SIG-M5 treated with dmso at 0.1 percent for 504 hours (cell line): Measurements from ENCODE around the gene ASCC1.

Experiments used
- DNase-seq: peaks from one replicate; lab custom pipeline; 2025; ENCODE audit not compliant: unreplicated experiment; lab: John Stamatoyannopoulos, UW

ASCC1 gene

DNA sequence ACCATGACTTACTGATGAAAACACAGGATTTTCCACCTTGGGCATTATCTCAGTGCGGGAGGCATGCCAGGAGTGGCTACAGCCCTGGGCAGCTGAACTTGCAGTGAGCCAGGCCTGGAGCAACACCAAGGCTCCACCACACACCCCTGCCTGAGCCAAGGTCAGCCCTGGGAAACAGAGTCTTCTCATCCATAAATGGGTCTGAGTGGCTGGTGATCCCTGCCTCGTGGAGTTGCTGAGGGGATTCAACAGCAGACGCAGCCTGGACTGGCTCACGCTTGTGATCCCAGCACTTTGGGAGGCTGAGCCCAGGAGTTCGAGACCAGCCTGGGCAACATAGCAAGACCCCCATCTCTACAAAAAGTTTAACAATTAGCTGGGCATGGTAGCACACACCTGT is 160.0 kb downstream of the ASCC1 start:
- DNase-seq = no peak

DNA sequence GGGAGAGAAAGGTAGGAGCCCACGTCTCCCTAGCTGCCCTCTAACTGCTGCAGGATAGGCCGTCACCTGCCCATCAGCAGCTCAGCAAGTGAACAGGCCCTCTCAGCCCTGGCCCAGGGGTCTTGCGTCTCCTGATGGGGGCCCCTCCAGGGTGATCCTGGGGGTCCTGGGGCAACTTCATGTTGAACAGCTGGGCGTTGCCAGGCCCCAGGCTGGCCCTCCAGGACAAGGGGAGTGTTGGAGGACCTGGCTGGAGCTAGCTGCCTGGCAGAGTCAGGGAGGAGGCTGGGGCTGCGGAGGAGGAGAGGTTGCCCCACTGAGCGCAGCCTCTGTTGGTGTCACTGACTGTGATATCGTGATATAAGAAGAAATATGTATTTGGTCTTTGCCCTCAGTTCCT is 162.4 kb downstream of the ASCC1 start:
- no peak for DNase-seq

DNA sequence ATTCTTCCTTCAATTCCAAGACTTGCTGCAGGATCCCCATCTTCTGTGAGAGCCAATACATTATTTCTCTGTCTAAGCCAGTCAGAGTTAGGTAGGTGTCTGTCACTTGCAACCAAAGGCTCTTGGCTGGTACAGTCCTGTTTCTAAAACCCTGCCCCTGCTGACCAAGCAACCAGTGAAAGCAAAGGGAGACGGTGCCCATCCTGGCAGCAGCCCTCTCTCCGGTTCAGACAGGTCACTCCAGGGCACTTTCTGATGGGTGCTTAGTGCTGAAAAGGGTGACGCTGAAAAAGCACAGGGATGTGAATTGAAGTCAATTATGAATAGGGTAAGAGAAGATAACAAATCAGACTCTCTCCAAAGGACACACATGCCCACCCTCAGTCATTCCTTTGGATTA is 165.2 kb downstream of the ASCC1 start:
- no peak for DNase-seq

DNA sequence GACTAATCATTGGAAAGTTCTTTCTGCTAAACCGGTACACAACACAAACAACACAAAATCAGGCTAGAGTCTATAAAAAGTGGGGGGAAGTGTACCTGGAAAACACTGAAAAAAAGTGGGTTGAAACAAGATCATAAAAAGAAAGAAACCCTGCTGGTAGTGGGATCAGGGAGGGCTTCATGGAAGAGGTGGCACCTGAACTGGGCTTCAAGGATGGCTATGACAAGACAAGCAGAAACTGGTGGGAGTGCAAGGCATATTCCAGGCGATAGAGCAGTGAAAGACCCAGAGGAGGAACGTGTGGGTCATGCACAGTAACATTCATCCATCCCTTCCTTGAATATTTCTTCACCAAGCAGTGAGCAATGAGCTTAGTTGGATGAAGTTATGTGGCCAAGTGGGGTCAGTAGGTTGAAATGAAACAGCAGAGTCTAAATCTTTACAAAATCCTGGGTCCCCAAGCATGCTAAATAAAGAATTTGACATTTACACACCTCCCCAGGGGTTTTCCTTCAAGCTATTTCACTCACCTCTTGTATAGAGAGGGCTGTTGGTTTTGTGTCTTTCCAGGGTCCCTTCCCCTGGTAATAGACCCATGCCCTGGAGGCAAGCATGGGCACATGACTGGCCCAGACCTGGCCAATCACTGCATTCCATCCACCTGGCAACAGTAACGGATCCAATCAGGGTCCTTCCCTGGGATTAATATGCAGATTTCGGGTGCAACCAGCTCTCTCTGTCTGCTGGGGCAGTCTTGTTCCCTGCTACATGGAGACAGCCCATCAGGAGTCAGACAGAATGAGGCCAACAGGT is 165.9 kb downstream of the ASCC1 start:
- no peak for DNase-seq

DNA sequence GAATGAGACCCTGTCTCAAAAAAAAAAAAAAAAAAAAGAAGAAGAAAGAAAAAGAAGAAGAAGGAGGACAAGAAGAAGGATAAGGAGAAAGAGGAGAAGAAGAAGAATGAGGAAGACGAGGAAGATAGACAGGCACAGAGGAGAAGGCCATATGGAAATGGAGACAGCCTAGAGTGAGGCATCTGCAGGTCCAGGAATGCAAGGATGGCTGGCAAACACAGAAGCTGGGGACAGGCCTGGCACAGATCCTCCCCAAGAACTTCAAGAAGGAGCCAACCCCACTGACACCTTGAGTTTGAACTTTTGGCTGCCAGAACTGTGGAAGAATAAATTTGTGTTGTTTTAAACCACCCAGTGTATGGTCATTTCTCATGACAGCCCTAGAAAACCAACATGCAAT is 166.6 kb downstream of the ASCC1 start:
- no peak for DNase-seq

DNA sequence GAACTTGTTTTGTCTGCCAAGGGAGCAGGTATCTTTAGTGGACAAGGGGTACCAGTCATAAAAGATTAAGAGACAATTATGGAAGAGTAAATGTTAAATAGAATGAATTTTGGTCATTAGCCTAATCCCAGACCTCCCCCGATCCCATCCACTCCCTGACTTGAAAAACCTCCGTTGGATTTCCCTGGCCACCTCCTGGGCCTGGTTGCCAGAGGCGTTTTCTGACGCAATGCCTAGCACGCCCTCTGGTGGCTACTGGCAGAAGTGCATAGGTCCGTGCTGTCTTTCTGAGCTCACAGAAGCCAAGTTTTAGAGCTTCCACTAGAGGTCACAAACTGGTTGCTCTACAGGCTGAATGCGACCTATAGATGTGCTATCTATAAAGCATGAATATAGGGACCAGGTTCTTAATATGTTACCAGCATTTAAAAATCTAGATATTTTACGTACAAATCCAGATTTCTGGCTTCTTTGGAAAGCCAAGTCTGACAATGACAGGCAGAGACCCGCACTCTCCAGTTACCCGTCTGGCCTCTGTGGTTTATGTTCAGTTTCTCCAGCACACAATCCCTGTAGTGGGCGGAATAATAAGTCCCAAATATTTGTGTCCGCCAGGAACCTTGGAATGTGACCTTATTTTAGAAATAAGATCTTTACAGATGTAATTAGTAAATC is 167.5 kb downstream of the ASCC1 start:
- DNase-seq = peak; percentile 86
